Ureter (tissue), 1 donor: Measurements from ENCODE around the gene CTTNBP2. TPM values are rescaled to one million over a fixed set of nuclear protein-coding genes. Genes with fewer than 3 reads are reported as not detected.
"Not testable (repeated sequence)": the region's sequence is repeated elsewhere in the genome, so short reads cannot be mapped to it uniquely, and the experiment has no call there.

Experiments used
- DNase-seq: peaks from one replicate; pipeline ENCODE4 v3.0.0-alpha.2; 2020; ENCODE audit warnings: low spot score
- total RNA-seq: library from RNA; stranded (reverse); gene quantifications from one replicate; pipeline ENCODE4 v1.2.4, GENCODE V29; 2023
- donor health status: DM: yes; HTN: yes; CAD: no.

CTTNBP2 gene
- total RNA-seq, 1 donor from 2014 or later: 16.6 TPM

DNA sequence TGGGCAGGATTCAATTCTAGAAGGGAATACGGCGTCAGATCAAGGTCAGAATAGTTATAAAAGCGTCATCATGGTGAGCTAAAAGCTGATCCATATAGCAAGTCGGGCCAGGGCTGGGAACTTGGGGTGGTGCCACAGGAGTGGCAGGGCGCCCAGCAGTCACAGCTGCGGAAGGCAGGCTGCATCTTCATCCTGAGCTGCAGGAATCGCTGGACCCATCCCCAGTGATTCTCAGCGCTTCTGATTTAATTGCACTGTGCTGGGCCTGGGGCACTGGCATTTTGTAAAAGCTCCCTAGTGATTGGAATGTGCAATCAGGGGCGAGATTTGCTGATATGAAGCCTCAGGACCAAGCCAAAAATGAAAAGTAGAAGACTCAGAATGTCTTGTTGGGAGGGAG is 135.3 kb downstream of the CTTNBP2 start:
- DNase-seq: no peak

DNA sequence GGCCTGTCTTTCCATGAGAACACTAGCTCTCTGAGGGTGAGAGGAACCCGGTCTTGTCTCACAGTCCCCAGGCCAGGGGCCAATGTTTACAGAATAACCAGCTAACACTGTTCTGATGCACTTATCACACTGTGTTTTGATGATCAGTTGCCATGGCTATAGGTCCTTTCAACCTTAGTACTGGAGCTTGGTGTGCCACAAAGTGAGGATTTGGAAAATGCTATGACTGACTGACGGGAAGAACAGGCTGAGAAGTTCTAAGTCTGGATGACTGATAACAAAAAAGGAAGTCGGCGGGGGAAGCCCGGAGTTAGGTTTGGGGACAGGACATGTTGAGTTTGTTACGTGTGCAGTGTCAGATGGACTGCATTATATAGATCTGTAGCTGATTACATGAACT is 141.8 kb downstream of the CTTNBP2 start:
- no peak for DNase-seq

DNA sequence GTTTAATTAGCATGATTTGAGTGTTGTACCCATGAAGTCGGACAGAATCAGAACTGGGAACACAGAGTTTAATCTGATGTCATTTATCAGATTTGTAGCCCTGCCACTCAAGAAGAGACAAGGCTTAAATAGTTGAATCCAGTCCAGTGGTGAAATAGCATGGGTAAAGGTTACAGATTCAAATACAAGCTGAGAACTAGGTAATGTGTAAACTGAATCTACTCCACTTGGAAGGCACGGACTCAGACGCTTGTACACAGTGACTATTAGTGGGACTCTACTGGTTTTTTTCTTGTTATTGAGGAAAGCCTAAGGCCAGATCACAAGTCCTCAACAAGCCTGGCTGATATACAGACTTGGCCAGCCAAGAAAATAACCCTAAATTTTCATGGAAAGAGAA is 142.9 kb downstream of the CTTNBP2 start:
- DNase-seq: no peak

DNA sequence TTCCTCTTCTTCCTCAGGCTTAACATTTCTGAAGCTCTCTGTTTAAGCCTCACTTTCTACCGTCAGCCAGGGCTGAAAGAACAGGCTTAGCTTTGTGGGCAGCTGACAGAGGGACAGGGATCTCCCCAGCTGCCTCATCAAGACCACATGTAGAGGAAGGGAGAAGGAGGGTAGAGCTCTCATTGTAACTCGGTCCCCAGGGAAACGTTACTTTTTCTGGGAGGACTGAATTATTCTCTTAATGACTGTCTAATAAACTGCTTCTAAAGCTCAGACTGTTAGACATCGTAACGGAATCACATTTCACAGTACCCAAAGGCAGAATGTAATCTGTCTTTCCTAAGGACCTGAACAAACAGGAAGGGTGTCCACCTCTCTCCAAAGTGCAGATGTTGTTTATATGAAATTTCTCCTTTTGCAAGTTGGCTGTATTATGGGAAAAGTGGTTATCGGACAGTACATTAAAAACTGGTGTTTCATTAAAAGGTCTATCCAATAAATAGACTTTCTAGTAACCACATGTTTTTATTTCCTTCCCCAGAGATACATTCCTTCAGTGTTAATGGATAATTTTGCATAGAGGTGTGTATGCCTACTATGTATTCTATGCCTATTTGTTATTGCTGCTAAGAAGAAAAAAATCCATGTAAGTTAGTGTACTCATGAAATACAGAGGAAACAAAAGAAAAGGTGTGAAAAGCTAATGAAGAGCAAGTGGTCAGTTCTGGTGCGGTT is 144.2 kb downstream of the CTTNBP2 start:
- no peak for DNase-seq

DNA sequence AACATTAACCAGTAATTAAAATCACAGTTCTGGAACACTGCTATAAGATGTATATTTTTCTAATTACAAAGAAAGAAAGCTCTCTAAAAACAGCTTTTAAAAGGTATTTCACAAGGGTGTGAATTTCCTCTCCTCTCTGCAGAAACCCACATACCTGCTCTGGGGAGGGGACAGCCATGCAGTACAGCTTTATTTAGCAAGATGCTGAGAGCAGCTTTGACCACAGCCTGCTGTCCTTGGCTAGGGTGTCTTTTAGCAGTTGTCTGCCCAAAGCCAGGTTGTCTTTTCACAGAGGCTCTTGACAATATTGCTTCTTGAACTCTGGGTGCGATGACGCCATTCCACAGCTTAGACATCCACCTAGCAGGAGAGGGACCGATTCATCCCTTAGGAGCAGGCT is 148.3 kb downstream of the CTTNBP2 start:
- DNase-seq: no peak

DNA sequence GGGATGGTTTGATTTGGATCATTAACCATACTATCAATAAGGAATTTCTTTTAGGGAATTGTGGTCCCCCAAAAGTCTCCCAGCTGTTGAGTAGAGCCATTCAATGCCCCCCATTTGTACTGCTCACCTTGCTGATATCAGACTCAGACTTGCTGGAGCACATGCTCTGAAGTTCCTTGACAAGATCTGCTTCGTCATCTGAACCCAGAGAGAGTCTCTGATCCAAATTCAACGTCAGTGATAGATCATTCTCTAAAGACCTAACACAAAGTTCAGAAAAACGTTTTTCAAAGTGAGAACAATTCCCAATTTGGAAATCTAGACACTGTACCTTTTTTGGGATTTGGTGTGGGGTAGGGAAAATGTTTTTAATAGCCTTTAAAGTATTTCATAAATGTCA is 153.9 kb downstream of the CTTNBP2 start:
- DNase-seq: no peak

DNA sequence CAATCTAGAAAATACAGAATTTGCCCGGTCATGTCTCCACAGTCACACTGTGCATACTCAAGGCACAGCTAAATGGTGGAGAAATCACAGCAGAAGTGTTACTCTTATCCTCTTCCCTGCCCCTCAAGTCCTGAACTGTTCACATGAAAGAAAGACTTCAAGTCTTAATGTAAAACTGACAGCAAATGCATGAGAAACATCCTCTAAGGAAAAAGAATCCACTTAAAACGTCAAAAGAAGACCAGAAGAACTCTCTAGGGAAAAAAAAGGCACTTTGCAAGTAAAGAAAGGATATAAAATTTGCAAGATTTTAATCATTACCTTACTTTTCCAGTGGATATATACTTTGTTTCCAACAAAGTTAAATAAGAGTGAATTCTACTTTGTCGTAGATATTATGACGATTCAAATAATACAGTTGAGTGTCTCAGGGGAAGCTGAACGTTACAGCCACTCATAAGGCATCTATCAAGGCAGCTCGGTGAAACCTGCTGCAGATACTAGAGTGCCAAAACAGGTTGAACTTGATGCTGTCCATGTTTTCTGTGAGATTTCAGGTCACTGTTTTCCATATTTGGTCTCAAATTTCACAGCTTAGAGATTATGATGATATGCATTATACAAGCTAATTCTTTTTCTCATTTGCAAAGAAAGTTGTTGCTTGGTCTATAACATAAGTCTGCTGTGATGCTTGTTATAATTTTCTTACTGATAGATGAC is 155.0 kb downstream of the CTTNBP2 start:
- DNase-seq: no peak

DNA sequence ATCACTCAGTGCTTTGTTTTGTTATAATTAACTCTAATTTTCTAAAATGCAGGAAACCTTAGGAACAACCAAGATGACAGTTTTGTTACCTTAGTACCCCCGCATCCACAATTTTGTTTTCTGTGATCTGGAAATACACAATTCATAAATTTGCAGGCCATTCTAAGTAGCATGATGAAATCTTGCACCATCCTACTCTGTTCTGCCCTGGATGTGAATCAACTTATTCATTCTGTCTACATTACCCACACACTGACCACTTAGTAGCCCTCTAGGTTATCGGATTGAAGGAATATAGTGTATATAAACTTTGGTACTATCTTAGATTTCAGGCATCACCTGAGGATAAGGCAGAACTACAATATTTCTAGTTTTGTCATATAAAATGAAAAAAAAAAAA is 155.9 kb downstream of the CTTNBP2 start:
- no peak for DNase-seq

DNA sequence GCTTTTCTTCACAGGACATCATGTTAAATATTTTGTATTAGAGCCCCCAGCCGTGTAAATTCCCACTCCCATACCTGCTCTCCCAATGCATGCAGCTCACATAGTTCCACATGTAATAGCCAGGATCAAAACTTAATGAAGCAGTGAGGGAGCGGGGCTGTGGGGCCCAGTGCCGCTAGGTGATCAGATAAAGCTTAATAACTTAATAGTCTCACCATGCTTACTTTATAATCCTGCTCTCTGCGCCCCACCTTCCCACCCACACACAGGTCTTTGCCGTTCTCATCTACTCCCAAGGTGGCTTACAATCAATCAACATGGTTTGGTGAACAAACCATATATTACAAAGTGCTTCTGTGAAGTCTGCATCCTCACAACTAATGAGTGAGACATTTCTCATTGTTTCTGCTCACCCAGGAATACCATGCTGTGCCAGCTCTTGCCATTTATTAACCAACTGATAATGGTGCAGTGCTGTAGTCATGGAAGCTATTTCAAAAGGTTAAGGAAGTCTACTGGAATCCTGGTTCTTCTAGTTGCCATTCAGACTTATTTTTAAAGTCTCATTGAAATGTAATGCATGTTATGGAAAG is 156.4 kb downstream of the CTTNBP2 start:
- DNase-seq: no peak

DNA sequence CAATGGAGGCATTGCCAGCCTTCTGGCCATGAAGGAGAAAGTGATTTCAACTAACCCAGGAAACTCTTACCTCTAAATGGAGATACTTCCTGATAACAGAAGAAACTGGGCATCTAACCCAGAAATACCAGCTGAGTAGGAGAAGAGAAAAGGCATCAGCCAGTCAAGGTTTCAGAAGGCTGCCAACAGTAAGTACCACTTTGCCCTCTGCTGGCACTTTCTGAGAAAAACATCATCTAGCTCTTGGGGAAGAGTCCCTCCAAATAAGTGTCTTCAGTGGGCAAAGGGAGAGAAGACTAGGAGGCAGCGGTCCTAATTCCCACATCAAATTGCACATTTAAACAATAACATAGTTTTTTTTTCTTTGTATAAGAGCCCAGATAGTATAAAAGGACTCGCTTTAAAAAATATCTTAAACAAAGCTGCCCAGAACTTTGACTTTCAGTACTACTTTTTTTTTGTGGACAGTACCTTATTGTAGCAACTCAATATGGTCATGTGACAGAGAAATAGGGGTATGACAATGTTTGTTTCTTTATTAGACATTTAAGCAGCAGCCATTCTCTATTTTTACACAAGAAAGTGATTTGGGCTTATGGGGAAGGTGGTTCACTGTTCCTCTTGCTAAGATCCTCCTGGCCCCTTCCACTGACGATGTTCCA is 157.3 kb downstream of the CTTNBP2 start:
- peak; percentile 52 for DNase-seq

DNA sequence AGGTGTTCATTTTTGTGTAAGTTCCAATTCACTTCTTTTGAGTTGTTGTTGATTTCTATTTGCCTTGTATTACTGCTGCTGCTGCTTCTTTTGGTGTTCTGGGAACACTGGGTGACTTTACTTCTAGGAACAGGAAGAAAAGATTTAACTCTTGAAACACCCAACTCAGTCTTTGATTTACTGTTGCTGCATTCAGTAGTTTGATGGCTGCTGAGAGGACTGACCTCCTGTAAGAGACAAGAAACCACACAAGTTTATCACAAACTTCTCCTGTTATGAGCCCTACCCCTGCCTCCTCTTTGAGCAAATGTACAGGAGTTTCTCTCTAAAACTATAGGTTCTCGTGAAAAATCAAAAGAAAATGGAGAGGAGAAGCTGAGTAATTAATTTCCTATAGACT is 161.7 kb downstream of the CTTNBP2 start:
- DNase-seq: no peak

DNA sequence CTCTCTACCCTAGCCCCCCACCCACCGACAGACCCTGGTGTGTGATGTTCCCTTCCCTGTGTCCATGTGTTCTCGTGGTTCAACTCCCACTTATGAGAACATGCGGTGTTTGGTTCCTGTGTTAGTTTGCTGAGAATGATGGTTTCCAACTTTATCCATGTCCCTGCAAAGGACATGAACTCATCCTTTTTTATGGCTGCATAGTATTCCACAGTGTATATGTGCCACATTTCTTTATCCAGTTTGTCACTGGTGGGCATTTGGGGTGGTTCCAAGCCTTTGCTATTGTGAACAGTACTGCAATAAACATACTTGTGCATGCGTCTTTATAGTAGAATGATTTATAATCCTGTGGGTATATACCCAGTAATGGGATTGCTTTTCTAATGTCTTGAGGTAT is 165.1 kb downstream of the CTTNBP2 start:
- not testable (repeated sequence) for DNase-seq

DNA sequence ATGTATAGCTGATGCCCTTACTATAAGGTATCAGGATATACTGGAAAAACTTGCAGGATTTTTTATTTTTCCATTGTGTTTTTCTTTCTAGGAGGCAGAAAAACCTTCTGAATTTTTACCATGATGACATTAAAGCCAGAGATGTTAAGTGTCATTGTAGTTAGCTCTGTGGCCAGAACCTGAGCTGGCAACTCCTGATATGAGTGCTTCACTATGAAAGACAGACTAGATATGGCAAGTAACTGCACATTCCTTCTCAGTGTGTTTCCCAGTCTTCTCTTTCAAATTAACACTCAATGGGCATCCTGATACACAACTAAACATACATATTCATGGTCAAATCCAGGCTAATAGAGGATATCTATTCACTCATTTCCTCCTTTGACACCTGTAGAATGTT is 166.2 kb downstream of the CTTNBP2 start:
- no peak for DNase-seq

DNA sequence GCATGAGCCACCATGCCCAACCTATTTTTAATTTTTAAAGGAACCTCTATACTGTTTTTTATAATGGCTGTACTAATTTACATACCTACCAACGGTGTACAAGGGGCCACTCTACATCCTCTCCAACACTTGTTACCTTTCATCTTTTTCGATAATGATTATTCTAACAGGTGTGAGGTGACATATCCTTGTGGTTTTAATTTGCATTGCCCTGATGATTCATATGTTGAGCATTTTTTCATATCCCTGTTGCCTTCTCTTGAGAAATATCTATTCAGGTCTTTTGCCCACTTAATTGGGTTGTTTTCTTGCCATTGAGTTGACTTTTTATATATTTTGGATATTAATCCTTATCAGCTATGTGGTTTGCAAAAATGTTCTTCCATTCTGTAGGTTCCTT is 167.0 kb downstream of the CTTNBP2 start:
- DNase-seq: no peak

DNA sequence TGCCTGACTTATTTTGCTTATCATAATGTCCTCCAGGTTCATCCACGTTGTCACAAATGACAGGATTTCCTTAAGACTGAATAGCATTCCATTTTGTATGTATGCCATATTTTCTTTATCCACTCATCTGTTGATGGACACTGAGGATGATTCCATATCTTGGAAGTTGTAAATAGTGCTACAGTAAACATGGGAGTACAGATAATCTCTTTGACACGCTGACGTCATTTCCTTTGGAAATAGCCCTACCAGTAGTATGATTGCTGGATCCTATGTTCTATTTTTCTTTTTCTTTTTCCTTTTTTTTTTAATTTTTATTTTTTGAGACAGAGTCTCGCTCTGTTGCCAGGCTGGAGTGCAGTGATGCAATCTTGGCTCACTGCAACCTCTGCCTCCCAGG is 167.6 kb downstream of the CTTNBP2 start:
- no peak for DNase-seq

DNA sequence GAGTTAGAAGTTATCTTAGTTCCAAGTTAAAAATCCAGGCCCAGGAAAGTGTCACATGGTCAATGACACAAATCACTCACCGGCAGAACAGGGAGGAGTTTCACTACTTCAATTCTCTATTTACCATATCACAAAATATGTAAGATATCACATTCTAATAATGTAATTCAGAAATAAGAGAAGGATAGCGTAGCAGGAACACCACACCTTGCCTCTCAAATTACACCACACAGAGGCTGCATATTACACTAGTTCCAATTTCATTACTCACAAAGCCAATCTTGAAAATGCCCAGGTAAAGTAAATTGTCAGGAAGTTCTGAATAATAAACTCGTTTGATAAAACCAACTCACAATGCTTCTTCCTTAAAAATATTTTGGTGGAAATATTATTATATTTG is 169.2 kb downstream of the CTTNBP2 start:
- DNase-seq: no peak

DNA sequence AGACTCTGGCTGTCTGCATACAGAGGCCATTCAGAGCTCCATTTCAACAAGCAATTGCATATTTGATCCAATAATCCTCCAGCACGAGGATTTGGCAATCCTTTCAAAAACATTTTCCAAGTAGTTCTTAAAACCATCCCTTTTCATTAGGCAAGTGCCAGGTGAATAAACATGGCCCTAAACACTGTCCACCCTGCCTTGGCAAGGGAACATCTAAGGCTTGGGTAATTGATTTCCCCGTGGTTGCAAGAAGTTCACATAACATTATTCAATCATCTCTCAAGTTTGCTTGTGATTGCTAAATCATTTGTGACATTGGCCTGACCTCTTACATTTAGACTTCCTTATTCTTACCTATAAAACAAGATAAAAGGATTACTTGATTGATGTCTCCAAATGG is 175.2 kb downstream of the CTTNBP2 start:
- no peak for DNase-seq

DNA sequence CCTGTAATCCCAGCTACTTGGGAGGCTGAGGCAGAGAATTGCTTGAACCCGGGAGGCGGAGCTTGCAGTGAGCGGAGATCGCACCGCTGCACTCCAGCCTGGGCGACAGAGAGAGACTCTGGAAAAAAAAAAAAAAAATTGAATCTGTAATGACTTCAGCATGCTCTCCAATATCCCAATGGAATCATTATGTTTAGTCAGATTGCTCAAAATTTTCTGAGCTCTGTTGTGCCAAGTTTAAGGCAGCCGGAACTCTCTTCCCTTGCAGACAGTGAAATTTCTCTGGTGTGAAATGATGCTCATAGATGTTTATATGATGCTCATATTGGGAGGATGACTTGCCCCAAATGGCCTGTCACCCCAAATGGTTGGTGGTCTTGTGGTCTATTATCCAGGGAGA is 180.9 kb downstream of the CTTNBP2 start:
- DNase-seq: no peak

DNA sequence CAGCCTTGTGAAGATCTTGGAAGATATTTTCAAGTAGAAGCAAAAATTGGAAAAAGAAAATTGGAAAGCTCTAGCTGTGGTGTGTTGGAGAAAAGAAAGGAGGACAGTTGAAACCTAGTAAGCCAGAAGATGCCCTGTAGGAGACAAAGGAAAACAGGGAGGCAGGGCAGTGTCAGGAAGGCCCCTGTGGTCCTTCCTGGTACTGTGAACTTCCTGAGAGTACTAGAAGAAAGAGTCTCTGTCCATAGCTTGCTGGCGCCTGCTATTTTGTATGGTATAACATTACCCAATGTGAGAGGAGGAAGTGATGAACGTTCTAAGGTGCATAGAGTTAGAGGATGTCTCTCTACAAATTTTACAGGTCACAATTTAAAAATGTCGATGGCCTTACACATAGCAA is 183.1 kb downstream of the CTTNBP2 start:
- no peak for DNase-seq

DNA sequence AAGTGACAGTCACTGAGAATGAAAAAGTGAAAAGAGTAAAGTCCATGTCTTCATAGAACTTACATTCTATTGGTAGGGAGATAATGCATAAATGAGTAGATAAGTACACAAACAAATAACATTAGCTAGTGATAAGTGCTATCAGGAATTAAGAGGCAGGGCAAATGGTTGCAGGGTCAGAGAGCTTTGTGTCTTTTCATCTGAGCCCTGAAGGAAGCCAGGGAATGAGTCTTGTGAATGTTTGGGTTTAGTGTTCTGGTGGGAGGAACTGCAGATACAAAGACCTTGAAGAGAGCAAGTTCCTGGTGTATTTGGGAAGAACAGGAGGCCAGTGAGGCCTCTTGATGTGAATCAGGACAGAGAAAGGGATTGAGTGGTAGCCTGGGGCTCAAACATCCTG is 183.8 kb downstream of the CTTNBP2 start:
- no peak for DNase-seq

DNA sequence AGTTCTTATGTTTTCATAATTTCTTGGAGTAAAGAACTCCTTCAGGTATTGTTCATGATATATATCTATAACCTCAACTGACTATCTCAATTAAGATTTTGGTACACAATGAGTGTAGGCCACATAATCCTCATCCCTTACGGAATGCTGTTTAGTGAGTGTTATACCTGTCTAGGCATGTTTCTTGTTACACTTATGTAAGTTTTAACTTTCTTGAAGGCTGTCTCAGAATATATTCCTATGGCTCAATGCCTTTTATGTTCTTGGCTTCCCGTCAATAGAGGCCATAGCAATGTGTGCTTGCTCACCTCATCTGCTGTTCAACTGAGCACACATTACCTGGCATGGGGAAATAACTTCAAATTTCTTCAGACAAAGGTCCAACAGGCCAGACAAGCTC is 185.1 kb downstream of the CTTNBP2 start:
- DNase-seq: no peak

DNA sequence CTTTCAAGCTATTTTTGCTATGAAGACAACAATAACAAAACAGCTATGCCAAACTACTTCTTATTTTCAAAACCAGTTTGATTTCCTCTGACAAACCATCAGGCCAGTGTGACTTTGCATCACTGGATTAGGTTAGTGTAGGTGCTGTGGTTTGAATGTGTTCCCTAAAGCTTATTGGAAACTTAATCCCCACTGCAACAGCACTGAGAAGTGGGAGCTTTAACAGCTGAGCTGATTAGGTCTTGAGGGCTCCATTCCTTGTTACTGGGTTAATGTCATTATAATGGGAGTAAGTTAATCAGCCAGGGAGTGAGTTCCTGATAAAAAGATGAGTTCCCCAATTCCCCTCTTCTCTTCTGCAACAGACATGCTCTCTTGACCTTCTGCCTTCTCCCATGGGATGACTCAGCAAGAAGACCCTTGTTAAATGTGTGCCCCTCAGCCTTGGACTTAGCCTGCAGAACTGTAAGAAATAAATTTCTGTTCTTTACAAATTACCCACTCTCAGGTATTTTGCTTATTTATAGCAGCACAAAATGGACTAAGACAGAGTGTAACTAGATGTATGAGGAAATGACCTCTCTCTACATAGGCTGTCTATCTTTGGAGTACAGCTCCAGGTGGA is 186.8 kb downstream of the CTTNBP2 start:
- DNase-seq: no peak
